HUES64 (cell line): ENCODE measurements around the gene IFI16.

Experiments
- H3K27ac ChIP-seq: 2 replicates; pipeline ENCODE4 v1.7.0; 2013; ENCODE audit warnings: low read depth, low read length, inconsistent platforms
- H3K27me3 ChIP-seq: 2 replicates; pipeline ENCODE4 v1.6.1; 2013; ENCODE audit warnings: mild to moderate bottlenecking, low read length; ENCODE audit not compliant: insufficient read depth
- H3K36me3 ChIP-seq: 2 replicates; pipeline ENCODE4 v1.6.1; 2013; ENCODE audit warnings: mild to moderate bottlenecking, low read length; ENCODE audit not compliant: insufficient read depth
- H3K4me1 ChIP-seq: 2 replicates; pipeline ENCODE4 v1.6.1; 2013; ENCODE audit warnings: mild to moderate bottlenecking, low read length, moderate library complexity; ENCODE audit not compliant: insufficient read depth
- H3K4me3 ChIP-seq: 2 replicates; pipeline ENCODE4 v1.5.1; 2013; ENCODE audit warnings: mild to moderate bottlenecking, low read length, moderate library complexity
- H3K9ac ChIP-seq: 2 replicates; pipeline ENCODE4 v1.6.1; 2013; ENCODE audit warnings: mild to moderate bottlenecking, low read depth, low read length
- H3K9me3 ChIP-seq: 2 replicates; pipeline ENCODE4 v1.6.1; 2013; ENCODE audit warnings: low read depth, low read length; ENCODE audit not compliant: insufficient read depth
- WGBS: fragments of 150-250, 120-280 bp; methylation state at CpG from one replicate; pipeline ENCODE4 v1.1.7; 2013; ENCODE audit warnings: missing lambda C conversion rate; 5-methylcytosine and 5-hydroxymethylcytosine counted together

IFI16 gene

DNA sequence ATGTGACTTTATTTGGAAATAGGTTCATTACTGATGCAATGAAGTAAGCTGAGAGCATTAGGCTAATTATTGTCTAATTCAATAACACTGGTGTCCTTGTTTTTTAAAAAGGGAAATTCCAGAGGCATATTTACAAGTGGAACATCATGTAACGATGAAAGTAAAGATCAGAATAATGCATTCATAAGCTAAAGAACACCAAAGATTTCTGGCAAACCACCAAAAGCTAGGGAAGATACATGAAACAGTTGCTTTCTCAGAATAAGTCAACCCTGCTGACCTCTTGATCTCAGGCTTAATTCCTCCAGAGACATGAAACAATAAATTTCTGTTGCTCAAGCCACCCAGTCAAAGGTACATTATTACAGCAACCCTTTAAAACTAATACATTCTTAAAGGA lies 20.3 kb upstream of the IFI16 start:
- 100% methylated on average over 1 of the region's 1 CpG for WGBS
- H3K27ac ChIP-seq = no peak overlapping the region
- no peaks in the 10 kb centered on the region for H3K9me3 ChIP-seq
- H3K4me3 ChIP-seq = no peak overlapping the region
- no peak overlapping the region for H3K9ac ChIP-seq
- H3K36me3 ChIP-seq = no peaks in the 10 kb centered on the region
- H3K27me3 ChIP-seq = no peaks in the 10 kb centered on the region
- H3K4me1 ChIP-seq = no peaks in the 10 kb centered on the region

DNA sequence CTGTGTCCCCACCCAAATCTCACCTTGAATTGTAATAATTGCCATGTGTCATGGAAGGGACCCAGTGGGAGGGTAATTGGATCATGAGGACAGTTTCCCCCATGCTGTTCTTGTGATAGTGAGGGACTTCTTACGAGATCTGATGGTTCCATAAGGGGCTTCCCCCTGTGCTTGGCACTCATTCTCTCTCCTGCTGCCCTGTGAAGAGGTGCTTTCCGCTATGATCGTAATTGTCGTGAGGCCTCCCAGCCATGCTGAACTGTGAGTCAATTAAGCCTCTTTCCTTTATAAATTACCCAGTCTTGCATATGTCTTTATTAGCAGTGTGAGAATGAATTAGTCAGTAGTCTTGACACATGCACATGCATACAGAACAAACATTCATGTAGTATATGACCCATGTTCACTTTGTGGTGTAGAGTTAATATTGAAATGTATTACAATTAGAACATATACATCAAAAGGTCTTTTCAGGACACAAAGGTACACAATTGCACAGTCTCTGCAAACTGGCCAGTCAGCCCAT lies 16.9 kb upstream of the IFI16 start:
- Histone ChIP-seq H3K9ac (no peak overlapping the region), H3K9me3 (0 out of 2 replicates have a peak, but pooled peaks cover 3% of the 10 kb centered on the region), H3K4me3 (no peak overlapping the region), H3K4me1 (no peaks in the 10 kb centered on the region), H3K27ac (no peak overlapping the region), H3K27me3 (no peaks in the 10 kb centered on the region), H3K36me3 (no peaks in the 10 kb centered on the region)
- 95% methylated on average over 4 of the region's 4 CpGs for WGBS

DNA sequence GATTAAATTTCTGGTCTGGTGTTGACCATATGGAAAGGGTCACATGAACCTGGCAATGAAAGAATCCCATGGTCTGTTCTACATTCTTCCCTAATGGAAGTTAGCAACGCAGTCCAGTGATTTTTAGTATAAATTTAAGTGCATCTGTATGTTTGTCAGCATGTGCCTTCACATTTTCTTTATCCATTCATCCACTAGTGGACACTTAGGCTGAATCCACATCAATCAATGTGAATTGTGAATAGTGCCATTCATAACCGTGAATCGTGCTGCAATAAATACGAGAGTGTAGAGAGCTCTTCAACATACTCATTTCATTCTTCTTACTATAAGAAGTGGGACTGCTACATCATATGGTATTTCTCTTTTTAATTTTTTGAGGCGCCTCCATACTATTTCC lies 12.7 kb upstream of the IFI16 start:
- Histone ChIP-seq H3K9me3 (0 out of 2 replicates have a peak, but pooled peaks cover 3% of the 10 kb centered on the region), H3K27ac (no peak overlapping the region), H3K36me3 (no peaks in the 10 kb centered on the region), H3K4me3 (no peak overlapping the region), H3K27me3 (no peaks in the 10 kb centered on the region), H3K4me1 (peaks cover 19% of the 10 kb centered on the region), H3K9ac (no peak overlapping the region)
- 95% methylated on average over 2 of the region's 5 CpGs for WGBS

DNA sequence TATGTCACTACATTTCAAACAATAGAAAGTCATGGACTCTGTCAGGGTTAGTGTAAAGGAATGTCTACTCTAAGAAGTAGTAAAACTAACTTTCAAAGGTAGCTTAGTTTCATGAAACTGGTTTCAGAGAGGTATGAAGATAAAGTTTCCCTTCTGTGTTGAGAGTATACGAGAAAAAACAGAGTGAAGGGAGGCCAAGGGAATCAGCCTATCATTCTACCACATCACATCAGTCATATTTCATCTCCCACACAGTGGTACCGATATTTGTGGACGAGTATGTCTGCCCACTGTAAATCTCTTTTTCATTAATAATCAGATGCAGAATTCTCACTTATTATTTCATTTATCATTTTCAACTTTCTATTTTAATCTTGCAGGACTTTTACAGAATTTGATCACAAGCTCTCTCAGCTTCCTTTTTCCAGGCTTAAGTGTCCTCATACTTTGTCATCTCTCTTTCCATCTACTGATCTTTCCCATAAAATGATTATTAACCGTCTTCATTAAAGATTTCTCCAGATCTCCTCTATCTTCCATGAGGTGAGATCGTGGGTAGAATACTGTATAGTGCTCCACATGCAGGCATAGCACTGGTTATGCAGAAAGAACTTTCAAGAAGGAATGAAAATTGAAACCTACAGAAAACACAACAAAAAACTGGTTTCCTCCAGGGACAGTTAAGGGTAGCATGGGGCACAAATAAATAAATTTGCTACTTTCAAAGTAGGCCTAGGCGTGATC lies 11.5 kb upstream of the IFI16 start:
- no peak overlapping the region for H3K9ac ChIP-seq
- no peaks in the 10 kb centered on the region for H3K36me3 ChIP-seq
- no peaks in the 10 kb centered on the region for H3K27me3 ChIP-seq
- H3K4me1 ChIP-seq = peaks cover 26% of the 10 kb centered on the region
- H3K4me3 ChIP-seq = peak overlapping the region; percentile 71
- 0 out of 2 replicates have a peak, but pooled peaks cover 3% of the 10 kb centered on the region for H3K9me3 ChIP-seq
- H3K27ac ChIP-seq = no peak overlapping the region
- WGBS = 68% methylated on average over 6 of the region's 6 CpGs

DNA sequence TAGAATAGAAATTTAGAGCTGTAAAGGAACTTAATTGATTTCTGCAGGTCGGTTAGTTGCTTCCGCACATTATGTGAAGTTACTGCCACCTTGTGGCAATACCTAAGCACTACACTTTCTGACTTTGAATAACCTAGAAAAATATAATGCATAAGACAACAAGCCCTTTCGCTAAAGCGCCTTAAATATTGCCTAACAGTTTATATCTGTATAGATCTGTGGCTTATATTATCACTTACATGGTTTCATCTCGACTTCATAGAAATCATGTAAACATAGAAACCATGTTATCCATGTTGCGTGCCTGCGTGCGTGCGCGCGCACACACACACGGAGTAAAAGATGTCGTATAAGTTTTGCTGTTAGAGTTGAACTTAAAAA lies 10.9 kb upstream of the IFI16 start:
- Histone ChIP-seq H3K4me3 (peak overlapping the region; percentile 71), H3K9ac (peak overlapping the region; percentile 62)

DNA sequence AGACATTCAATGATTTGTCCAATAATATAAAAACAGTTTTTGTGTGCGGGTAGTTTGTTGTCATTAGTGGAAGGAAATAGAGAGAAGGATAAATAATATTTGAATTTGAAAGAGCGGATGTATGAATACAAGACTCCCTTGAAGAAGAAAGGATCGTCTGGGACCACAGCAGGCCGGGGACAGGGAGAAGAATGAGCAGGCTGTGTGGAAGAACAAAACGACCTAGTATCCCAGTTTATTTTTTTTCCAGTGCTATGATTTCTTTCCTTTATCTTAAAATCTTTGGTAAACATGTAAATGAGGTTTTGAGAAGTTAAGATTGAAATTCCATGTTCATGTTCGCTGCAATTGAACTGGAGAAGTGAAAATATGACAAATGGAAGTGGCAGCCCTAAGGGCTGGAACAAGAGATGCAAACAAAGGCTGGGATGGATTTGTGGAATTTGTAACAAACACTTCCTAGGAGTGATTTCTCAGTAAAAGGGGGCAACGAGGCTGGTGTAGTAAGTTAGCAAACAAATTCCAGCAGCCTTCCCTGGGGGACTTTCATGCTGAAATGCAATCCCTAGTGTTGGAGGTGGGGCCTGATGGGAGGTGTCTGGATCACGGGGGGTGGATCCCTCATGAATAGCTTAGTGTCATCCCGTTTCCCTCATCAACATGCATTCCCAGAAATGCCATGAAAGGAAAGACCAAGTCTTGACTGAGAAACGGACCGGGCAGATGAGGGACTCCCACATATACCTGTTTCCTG lies 10.2 kb upstream of the IFI16 start:
- Histone ChIP-seq H3K27ac (peak overlapping the region; percentile 91), H3K4me1 (peaks cover 28% of the 10 kb centered on the region), H3K27me3 (no peaks in the 10 kb centered on the region; the same call in 1 of the 2 replicates), H3K9me3 (0 out of 2 replicates have a peak, but pooled peaks cover 3% of the 10 kb centered on the region), H3K36me3 (no peaks in the 10 kb centered on the region), H3K9ac (peak overlapping the region; percentile 62), H3K4me3 (peak overlapping the region; percentile 71)
- 1% methylated on average over 11 of the region's 11 CpGs for WGBS

More for the DNA sequence above, 10.9 kb upstream of the IFI16 start:
- WGBS = 12% methylated on average over 11 of the region's 13 CpGs
- H3K9me3 ChIP-seq = 0 out of 2 replicates have a peak, but pooled peaks cover 3% of the 10 kb centered on the region
- H3K36me3 ChIP-seq = no peaks in the 10 kb centered on the region
- H3K4me1 ChIP-seq = peaks cover 26% of the 10 kb centered on the region
- H3K27ac ChIP-seq = peak overlapping the region; percentile 91; the same call in 1 of the 2 replicates
- H3K27me3 ChIP-seq = no peaks in the 10 kb centered on the region

DNA sequence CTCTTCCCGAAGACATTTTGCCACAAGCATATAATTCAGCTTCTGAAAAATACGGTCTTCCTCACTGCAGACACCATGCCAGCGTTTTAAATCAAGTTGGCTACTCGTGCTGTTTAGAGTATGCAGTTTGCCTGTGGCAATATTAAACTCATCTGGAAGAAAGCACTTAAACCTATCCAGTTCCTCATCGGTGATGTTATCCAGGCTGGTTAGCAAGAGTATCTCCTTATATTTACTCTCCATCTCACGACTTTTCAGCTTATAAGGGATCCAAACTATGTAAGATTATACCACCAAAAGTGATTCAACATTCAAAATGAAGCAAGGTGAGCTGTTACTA lies 9.7 kb upstream of the IFI16 start:
- Histone ChIP-seq H3K36me3 (no peaks in the 10 kb centered on the region), H3K4me3 (peak overlapping the region; percentile 71), H3K4me1 (peaks cover 34% of the 10 kb centered on the region), H3K27ac (peak overlapping the region; percentile 82; the same call in 1 of the 2 replicates), H3K27me3 (peaks cover 5% of the 10 kb centered on the region; the same call in 1 of the 2 replicates), H3K9me3 (no peaks in the 10 kb centered on the region), H3K9ac (peak overlapping the region; percentile 52)
- 0% methylated on average over 6 of the region's 6 CpGs for WGBS

DNA sequence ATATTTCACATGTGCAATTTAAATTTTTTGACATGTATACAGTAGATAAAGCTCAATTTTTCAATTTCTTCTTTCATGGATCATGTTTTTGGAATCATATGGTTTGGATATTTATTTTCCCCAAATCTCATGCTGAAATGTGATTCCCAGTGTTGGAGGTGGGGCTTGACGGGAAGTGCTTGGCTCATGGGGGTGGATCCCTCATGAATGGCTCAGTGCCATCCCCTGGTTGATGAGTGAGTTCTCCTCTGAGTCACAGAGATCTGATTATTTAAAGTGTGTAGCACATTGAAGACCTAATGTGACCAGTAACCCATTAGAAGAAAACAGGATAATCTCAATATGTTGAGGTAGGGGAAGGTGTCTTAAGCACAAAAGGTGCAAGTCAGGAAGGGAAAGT lies 9.1 kb upstream of the IFI16 start:
- H3K9ac ChIP-seq = peak overlapping the region; percentile 52; the same call in 1 of the 2 replicates
- no peaks in the 10 kb centered on the region for H3K36me3 ChIP-seq
- peak overlapping the region; percentile 71 for H3K4me3 ChIP-seq
- 6% methylated on average over 1 of the region's 1 CpG for WGBS
- H3K9me3 ChIP-seq = no peaks in the 10 kb centered on the region
- peaks cover 40% of the 10 kb centered on the region for H3K4me1 ChIP-seq
- peaks cover 9% of the 10 kb centered on the region; the same call in 1 of the 2 replicates for H3K27me3 ChIP-seq
- peak overlapping the region; percentile 82; the same call in 1 of the 2 replicates for H3K27ac ChIP-seq

DNA sequence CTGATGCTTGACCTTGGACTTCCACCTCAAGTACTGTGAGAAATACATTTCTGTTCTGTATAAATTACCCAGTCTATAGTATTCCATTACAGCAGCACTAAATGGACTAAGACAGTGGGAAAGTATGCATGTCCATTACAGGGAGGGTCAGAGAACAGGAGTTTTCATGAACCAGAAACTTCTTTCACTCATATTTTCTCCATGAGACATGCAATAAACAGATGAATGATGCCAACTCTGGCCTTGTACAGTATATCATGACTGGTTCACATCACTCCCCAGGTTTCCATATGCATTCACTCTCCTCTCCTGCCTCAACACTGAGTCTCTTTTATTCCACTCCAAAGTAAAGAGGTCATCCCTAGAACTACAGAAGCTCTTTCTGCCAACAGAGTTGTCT lies 4.5 kb upstream of the IFI16 start:
- no peaks in the 10 kb centered on the region for H3K36me3 ChIP-seq
- H3K27ac ChIP-seq = peak overlapping the region; percentile 70; the same call in 1 of the 2 replicates
- no peaks in the 10 kb centered on the region for H3K9me3 ChIP-seq
- peaks cover 9% of the 10 kb centered on the region; the same call in 1 of the 2 replicates for H3K27me3 ChIP-seq
- no peak overlapping the region for H3K9ac ChIP-seq
- peak overlapping the region; percentile 46; the same call in 1 of the 2 replicates for H3K4me3 ChIP-seq
- peaks cover 74% of the 10 kb centered on the region for H3K4me1 ChIP-seq

DNA sequence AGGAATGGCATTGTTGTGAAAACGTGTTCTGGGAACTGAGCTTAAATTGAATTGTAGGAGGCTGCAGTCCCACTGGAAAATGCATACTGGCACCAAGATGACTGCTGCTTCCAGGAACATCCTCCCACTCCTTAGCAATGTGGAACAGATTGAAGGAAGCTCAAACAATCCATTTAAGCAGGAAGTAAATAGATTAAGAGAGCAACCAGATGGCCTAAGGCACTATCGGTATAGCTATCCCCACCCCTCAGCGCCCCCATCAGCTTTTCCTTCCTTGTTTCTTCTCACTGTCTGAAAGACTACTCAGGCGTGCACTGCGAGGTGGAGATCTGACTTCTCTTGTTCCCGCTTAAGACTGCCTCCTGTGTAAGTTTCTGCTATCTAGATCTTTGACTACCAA lies 4.0 kb upstream of the IFI16 start:
- H3K36me3 ChIP-seq = no peaks in the 10 kb centered on the region
- H3K4me3 ChIP-seq = peak overlapping the region; percentile 46
- no peak overlapping the region for H3K9ac ChIP-seq
- no peaks in the 10 kb centered on the region for H3K9me3 ChIP-seq
- peak overlapping the region; percentile 70; the same call in 1 of the 2 replicates for H3K27ac ChIP-seq
- 1% methylated on average over 6 of the region's 6 CpGs for WGBS
- peaks cover 9% of the 10 kb centered on the region; the same call in 1 of the 2 replicates for H3K27me3 ChIP-seq
- H3K4me1 ChIP-seq = peaks cover 72% of the 10 kb centered on the region
